CD4-positive, alpha-beta T cell treated with Interleukin-4 for 4 hours (primary cell): ENCODE results near the gene MEX3C.

Source experiments
- DNase-seq: peaks from one replicate; pipeline ENCODE4 v3.0.0-alpha.2; 2020

The MEX3C gene

DNA sequence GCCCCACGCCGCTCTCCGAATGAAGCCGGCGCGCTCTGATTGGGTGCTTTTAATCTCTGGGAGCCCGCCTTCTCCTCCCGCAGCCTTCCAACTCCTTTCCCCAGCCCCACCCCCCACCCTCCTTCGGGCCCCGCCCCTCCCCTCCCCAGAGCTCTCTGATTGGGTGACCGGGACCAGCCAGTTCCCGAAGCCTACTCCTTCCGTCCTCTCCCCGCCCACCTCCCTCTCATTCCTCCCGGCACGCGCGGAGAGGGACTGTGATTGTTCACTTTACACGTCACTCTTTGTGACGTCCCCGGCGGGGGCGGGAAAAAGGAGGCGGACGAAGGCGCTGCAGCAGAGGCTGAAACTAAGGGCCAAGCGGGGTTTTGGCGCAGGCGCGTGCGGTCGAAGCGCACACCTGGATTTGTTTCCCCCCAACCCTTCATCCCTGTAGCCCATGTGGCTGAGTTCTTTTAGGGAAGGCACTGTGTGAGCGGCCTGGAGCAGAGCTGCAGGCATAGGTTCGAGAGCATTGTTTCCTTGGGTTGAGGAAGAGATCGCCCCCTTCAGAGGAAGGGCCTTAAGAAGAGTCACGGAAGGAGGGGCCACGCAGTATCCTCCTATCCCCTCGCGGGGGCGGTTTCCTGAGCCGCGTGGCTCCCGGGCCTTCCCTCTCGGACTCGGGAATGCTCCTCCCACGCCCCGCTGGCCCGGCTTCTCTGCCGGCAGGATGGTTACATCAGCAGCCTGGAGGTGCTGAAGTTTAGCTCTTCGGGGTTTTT, at the start of gene MEX3C:
Gene MEX3C (minus strand): TSS at position 21 of the 764 bp plus-strand sequence. CDS start 361 bp downstream, outside the sequence.
- peak; percentile 99 for DNase-seq

DNA sequence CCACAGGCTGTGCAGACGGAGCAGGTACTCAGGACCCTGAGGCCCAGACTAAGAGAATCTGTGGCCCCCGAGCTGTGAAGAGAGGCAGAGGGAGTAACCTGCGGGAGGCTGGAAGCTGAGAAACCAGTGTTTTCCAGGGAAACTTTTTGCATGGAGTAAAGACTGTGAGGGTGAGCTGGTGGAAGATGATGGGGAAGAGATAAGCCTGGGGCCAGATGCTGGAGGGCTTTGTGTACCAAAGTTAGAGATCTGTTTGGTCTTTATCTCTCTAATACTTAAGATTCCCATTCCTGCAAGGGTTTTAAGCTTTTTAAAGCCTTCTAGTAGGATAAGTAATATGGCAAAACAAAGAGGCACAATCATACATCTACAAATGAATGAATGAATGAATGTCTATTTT, 43.7 kb upstream of the MEX3C start:
- DNase-seq, result no peak

DNA sequence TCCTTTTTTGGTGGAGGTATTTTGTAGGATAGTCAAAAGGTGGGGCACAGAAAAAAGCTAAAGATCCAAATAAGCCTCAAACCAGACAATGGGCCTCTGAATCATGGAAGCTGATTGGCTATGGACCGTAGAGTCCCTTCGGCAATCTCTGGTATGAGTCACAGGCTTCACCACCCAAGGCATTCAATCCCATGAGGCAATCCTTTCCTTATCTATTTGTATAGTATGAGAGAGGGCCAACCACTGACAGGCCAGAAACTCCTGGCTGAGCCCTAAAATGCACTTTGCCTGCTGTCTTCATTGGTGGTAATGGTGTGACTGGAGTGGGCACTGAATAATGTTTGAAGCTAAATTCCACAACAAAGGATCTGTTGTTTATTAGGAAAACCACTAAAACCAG, 38.7 kb upstream of the MEX3C start:
- no peak for DNase-seq

DNA sequence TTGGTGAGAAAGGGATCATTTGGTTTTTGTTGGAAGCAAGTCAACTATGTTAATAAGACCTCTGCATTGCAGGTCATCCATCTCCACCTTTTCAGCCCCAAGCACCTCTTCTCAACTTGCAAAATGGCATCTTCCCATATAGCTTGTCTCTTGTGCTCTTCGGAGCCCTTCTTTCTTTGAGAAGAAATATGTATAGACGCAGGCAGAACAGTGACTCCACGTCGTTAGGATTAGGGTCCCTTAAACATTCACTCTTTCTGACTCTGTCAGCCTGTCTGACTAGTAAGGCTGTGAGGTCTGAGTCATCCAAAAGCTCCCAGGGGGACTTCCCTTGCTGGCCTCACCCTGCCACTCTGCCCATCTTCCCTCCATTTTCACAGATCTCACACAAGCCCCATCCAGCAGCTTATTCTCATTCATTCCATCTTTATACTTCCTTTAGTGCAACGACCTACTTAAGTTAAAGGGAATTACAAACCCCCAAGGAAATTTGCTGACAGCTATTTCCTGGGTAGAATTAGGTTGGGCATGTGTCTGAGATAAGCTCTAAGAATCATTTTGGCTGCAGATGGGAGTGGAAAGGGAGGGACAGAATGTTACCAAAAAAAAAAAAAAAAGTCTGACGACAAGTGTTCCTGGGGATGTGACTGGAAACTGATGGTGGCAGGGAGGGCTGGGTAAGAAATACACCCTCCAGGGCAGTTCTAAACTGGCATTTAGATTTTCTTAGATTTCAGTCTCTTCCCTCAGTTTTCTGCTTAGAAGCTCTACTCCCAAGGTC, 37.7 kb upstream of the MEX3C start:
- DNase-seq, result peak; percentile 6

DNA sequence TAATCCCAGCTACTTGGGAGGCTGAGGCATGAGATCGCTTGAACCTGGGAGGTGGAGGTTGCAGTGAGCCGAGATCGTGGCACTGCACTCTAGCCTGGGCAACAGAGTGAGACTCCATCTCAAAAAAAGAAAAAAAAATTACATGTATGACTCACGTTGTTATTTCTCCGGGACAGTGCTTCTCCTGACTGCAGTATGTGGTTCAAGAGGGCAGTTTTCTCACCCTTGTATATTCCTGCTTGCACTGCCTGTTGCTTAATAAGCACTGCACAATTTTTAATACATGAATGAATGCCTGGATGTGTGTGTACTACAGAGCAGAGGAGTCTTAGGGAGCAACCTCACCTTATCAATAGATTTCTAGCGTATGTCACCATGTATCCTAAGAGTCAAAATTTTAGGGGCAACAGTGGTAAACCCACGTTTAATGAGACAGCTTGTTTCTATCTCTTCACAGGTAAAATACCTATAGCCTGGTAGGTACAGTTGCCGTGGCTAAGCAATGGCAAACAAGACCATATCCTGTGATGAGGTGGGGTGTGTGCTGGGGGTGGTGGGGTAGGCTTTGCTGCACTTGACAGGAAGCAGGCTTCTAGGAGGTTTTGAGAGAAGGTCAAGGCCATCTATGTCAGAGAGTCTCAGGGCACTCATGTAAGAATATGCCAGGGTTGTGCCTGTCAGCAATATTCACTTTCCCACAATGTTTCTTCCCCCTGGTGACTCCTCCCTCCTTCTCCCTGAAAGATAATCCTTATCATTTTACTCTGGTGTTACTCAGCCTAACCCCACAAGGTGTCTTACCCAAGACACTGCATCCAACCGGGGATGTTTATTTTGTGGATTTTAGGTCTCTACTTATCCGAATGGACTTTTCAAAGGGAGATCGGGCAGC, 36.9 kb upstream of the MEX3C start:
- no peak for DNase-seq

DNA sequence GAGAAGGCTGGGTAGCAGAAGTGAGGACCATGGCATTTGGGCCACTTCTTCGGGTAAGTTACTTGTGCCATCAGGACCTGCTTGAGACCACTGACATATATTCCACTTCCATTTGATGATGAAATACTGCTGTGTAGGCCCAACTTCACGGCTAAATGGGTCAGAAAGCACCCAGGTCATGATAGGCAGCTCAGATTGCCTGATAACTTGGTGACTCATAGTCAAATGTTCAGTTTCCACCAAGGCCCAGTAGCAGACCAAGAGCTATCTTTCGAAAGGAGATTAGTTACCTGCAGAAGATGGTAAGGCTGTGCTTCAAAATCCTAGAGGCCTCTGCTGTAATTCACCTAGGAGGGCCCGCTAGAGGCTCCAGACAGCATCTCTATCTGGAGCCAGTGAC, 31.8 kb upstream of the MEX3C start:
- DNase-seq, result no peak

DNA sequence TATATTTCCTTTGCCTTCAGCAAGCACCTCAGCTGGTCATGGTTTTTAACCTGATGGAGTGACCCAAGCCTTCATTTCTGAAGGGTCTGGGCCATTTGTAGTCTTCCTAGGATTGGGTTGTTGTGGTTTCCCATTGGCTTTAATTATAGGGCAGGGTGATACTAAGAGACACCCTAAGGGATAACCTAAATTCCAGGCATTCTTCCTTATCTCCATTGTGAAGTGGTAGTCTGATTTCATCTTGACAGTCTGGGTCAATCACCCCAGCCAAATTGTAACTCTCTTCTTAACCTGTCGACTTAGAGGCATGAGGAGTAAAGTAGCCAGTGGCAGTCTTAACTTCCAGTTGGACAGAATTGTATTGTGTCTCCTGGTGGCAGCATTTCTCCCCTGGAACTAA, 30.2 kb upstream of the MEX3C start:
- no peak for DNase-seq

DNA sequence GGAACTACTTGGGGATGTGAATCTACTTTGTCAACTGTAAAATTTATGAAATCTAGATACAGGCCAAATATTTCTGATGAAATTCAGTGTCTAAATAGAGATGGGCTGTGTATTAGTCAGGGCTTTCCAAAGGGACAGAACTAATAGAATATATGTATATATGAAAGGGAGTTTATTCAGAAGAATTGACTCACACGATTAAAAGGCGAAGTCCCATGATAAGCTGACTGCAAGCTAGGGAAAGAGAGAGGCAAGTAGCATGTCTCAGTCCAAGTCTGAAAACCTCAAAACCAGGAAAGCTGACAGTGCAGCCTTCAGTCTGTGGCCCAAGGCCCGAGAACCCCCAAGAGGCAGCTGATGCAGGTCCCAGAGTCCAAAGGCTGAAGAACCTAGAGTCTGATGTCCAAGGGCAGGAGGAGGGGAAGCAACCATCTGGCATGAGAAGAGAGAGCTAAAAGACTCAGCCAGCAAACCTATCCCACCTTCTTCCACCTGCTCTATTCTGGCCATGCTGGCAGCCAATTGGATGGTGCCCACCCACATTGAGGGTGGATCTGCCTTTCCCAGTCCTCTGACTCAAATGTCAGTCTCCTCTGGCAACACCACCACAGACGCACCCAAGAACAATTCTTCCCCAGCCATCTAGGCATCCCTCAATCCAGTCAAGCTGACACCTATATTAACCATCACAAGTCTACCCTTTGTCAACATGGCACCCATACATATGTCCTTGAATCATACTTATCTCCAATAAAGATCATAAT, 29.3 kb upstream of the MEX3C start:
- no peak for DNase-seq

DNA sequence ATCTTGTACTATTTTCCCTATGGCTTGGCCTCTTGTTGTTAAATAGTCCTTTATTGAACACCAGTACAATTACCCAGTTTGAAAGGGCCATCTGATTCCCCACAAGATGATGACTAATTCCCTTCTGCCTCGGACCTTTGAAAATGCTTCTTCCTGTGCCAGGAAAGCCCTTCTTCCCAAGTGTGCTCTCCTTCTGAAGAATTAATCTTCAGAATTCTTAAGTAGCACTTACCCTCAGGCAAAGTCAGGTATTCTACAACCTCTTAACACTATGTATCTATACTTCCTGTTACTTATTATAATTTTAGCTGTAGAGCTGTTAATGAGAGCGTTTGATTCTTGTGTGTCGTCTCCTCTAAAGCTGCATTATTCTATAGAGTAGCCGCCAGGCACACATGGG, 28.6 kb upstream of the MEX3C start:
- no peak for DNase-seq

DNA sequence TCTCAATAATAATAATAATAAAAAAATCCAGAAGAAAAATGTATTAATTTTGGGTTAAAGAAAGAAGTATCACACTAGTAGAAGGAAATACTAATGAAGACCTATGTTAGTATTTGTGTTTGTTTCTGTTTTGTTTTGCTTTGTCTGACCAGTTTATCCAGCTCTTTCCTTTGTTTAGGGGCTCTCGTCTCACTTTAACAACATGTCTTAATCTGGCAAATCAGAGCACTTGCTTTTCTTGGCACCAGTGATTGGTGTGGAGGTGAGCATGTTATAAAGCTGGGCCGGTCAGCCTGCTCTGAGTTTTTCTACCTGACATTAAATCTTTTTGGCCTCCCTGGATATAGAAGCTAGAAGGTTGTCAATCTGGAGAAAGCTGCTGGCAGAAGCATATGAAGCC, 15.1 kb upstream of the MEX3C start:
- DNase-seq, result no peak

DNA sequence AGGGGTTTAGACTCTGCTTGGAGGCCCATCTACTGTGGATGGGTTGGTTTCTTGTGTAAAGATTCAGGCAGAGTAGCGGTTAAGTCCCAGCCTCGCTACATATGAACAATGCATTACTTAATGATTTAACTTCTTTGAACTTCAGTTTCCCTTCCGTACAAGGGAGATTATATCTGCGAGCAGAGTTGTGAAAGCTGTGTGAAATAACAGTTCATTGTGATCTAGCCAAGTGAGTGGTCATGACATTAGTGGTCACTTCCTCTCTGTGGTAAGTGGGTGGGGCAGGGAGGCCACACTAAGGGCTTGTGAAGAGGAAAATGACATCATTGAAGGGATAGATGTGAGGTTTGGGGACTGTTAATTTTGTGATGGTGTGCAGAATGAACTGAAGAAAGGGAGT, 14.1 kb upstream of the MEX3C start:
- DNase-seq, result peak; percentile 55

DNA sequence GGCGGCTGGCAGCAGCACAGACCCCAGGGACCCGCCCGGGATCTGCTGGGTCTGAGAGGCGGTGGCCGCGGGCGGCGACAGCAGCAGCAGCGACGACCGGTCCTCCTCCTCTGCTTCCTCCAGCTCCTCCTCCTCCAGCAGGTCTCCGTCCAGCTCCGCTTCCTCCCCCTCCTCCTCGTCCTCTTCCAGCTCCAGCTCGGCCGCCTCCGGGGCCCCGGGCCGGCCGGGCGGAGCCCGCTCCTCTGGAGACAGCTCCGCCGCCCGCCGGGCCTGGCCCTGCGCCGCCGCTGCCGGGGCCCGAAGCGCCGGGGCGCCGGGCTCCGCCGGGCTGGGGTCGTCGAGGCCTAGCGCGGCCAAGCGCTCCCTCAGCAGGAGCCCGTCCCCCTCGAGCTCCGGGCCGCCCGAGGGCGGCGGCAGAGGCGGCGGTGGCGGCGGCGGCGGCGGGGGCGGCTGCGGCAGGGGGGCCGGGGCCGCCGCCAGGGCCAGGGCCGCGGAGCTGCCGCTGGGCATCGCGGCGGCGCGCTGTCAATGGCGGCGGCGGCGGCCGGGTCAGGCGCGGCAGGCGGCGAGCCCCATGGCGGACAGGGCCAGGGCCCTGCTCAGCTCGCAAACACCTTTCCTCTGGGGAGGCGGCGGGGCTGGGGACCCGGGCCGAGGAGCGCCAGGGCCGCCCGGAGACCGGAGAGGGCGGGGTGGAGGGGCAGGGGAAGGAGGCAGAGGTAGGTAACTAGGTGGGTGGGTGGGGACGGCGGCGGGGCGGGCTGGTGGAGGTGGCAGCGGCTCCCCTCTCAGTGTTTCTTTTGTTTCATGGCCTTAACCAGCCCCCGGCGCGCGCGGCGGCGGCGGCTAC, 445 bp downstream of the MEX3C start:
- peak; percentile 22 for DNase-seq

DNA sequence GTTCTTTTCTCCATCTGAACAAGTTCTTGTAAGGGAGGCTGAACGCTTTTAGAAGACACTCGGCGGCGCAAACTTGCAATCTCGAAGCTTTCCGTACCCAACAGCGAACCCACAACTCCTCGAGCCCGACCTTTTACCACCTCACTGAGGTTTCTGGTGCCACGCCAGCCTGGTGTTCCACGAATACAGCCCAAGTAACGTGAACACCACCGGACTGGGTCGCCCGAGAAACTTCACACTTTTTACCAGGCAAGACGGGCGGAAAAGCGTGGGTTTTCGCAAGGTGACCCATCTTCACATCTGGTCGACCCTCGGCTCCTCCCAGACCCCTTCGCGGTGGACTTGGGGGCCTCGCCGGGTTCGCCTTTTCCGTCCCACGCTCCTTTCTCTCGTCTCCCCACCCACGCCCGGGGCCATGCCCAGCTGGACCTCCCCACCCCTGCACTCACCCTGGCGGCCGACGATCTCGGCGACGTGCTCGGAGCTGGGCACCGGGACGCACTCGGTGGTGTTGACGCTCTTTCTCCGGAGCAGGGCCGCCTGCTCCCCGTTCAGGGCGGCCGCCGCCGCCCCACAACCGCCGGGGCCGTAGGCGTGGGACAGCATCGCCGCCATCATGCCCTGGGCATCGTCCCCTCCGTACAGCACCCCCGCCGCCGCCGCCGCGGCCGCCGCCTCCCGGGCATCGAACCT, 1.2 kb downstream of the MEX3C start:
- DNase-seq, result peak; percentile 44

DNA sequence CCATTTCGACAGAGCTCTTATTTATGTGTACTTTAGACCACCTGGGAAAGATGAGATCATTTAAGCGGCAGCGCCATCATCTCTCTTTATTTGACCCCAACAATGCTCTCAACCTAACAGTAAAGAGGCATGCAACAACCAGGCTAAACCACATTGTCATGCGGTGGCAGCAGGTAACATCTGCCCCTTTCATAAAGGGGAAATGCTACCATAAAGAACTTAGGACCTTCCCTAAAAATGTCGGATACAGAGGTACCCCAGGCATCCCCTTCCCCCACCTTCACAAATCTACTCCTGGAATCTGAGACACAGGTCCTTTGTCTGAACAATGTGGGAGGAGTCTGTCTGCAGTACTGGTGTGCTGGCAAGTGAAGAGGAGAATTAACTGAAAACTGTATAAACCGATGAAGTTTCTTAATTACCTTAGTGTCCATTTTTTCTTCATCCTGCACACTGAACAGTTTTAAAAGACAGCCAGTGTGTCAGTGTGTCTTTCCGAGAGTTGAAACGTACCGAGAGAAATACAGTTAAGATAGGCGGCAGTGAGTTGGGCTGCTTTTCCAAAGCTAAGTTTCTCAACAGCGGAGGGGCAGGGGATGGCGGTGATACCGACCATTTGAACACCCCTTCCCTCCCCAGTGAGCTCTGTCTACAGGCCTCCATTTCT, 1.9 kb downstream of the MEX3C start:
- peak; percentile 51 for DNase-seq

DNA sequence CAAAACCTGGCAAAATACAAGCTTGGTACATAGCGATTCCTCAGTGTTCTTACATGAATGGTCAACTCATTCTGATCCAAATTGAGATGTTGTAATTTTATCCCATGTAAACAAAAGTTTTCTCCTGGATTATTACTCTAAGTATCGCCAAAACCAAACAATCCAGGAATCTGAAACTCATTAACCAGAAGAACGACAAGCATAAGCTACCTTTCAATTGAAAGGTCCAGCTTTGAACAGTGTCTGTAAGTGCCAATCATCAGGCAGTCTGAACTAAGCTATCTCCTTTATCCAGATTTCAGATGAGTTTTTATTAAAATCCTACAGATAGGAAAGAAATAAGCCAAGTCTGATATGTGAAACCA, 2.4 kb downstream of the MEX3C start:
- DNase-seq, result no peak

DNA sequence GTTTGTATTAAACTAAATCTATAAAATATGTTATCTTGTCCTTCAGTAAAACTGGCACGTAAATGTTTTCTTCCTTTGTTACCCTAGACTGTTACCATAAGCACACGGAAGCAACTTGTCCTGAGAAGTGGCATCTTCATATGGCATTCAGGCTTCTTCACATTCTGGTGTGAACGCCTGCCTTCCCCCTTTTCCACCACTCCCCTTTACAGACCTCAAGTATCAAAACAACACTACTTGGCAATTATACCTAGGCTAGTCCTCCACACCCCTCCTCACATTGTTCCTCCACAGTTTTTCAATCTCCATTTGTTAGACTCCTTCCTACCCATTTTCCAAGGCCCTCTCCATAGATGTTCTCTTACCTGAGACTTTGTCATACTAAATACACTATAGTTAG, 2.9 kb downstream of the MEX3C start:
- DNase-seq, result no peak

DNA sequence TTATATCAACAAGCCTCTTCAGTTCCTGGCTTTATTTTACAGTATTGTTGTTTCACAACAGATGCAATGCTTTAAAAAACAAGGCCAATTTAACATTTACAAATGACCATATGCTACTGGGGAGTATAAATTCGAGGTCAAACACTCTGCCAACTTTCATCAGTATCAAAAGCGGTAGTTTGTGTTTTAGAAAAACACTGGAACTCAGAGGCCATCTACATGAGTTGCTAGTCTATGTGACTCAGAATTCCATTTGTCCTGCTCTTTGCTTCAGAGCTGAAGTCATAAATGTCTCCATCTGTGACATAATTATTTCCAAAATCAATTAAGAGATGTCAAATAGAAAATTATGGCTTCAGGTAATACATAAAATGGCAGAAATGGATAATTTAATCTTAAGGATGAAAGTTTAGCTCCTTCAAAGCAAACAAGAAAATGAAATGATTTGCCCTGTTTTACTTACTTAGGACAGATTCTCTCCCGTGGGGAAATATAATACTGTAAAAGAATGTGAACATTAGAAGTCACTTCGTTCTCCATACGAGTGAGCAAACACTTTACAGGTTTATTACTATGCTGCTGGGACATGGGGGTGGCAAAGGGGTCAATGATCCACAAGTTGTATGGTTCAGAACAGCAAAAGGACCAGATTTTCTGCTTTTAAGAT, 3.7 kb downstream of the MEX3C start:
- DNase-seq, result no peak

DNA sequence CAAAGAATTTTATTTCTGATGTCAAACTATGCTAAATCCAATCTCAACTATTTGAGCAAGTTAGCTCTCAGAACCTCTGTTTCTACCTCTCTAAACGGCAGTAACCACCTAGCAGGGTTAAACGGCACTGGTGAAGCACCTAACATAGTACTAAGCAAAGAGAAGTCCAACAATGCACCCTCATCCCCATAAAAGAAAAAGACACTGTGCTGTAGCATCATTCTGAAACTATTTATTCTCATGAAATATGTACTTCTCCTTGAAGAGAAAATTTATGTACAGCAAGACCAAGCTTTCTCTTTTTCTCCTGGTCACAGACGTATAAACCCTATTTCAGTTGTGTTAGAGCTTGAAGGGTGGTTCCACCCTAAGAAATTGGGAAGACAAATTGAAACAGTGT, 4.8 kb downstream of the MEX3C start:
- DNase-seq, result no peak

DNA sequence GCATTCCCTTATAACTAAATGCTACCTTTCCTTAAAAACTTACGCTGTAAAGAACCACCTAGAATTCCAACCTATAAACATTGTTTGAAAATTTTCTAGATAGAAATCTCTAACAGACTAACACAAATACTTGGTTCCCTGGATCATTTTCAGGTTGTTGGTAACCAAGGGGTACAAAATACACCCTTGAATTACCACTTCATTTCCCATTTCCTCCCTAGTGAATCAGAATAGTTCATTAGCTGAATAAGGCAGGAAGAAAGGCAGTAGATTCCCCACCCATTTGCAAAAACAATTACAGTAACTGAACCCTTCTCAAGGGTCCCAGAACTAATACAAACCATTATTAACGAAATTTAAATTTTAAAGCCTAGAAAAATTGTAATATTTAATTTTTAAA, 5.5 kb downstream of the MEX3C start:
- no peak for DNase-seq
